ENCODE results near the gene SLC34A3.

Gene SLC34A3

DNA sequence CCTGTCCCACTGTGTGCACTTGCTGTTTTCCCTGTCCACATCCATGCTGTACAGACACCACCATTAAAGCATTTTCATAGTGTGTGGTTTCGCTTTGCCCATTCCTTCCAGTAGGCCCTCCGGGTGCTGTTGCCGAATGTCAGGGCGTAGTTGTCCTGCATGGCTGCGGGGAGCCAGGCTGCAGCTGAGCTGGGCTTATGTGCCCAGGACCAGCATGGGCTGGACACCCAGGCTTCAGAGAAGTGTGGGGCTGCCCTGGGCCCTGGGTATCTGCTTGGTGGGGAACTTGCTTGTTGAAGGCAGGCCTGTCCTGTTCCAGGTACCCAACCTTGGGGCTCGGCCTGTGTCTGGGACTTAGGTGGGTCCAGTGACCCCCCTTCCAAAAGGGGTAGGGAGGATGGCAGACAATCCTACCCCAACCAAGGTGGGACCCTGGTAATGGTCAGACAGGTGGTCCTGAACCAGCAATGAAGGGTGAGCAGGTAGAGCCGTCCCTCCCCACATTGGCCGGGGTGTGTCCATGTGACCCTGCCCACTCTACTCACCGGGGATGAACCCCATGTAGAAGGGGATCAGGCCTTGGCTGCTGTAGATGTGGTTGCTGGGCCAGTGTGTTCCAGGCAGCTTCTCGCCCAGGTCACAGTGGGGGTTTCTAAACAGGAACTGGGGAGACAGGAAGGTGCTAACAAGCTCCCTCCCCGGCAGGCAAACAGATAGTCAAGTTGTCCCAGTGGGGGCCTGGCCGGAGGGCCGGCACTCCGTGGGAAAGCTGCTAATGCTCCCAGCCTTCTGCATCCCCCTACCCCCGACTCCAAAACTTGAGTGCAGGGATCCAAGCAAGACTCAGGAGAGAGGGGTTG, 13.2 kb downstream of the SLC34A3 start:
- DNase-seq, result no peak

DNA sequence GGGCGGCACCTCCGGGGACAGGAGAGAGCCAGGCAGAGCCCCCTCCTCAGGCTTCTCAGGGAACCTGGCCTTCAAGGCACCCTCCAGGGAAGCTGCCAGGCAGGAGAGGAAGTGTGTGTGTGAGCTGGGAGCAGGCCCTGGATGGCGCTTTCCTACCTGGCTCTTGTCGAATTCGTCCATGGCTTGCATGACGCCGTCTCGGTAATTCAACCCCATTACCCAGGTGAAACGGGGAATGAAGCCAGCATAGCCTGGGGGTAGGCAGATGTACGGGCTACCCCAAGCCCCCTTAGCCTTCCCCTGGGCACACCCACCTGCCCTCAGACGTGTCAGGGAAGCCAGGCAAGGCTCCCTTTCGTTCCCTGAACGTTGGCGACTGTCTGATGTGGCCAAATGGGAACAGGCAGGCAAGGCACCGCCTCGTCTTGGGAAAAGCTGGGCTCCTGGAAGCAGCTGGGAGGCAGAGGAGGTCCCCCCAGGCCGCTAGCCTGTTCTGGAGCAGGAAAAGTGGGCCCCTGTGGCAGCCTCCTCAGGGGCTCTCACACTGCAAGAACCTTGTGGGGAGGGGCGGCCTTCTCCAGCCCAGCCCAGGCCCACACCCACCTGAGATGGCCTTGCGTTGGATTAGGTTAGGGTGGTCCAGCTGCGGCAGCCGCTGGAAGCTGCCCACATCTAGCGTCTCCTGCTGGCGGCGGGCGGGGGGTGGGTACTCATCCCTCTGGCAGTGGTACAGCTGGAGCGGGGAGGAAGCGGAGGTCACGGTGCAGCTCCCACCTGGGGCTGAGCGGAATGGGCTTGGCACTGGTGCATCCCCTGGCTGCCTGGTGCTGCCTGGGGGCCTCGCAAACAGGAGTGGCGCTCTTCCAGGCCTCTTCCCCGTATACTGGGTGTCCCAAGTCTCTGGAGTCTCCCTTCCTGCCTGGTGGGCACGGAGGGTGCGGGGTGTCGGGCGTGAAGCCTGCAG, 14.1 kb downstream of the SLC34A3 start:
- peak; percentile 73 for DNase-seq

DNA sequence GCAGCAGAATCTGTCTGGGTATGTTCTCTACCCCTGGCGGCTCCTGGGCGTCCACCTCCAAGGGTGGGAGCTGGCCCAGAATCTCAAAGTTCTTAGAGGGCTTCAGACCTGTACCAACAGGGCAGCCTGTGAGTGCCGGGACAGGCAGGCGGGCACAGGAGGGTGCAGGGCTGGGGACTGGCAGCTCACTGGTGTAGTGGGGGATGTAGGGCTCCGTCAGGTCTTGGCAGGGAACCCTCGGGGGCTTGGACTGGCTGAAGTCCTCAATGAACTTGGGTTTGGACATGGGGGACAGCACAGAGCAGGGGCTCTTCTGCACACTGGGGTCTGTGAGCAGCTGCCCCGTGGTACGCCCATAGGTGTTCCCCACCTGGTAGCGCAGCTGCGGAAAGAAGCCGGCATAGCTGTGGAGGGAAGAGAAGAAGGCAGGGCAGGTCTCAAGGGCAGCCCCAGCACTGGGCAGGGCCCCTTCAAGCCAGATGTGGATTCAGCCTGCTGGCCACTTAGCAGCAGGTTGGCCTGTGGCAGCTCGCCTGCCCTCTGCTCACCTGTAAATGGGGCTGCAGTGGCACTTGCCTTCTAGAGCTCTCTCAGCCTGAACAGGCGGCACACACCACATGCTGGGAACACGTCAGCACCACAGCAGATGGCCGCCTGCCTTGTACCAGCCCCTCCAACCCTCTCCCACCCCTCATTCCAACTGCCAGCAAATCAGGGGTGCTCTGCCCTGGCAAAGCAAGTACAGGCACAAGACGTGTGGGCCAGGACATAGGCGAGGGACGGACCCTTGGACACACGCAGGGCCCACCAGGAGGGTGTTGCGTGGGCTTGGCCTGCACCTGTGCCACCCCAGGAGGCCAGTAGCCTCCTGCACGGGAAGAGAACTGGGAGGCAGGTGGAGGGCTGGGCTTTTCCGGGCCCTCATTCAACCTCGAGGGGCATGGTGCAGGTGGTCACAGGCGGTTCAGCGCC, 15.0 kb downstream of the SLC34A3 start:
- peak; percentile 94 for DNase-seq

DNA sequence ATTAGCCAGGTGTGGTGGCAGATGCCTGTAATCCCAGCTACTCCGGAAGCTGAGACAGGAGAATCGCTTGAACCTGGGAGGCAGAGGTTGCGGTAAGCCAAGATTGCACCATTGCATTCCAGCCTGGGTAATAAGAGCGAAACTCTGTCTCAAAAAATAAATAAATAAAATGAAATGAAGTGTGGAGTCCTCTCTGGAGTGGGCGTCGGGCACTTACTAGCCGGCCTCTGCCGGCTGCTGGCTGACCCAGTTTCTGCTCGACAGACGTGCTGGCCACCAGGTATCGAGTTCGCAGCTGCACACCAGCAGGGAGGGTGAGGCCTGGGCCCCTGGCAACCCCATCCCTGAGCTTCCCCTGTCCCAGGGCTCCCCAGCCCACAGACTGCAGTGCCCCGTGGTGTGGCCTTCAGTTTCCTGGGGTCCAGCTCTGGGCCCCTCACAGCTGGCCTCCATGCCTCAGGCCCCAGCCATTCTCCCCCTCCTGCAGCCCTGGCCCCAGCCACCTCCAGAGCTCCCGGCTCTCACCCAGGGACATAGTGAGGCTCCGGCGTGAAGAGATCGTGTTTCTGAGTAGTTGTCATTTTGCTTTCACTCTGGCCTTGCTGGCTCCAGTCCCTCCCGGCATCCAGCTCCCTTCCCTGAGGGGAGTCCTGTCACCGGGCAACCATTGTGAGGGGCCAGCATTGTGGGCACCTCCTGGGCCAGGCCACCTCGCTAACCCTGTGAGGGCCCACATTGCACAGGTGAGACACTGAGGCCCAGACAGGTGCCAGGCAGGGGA, 16.6 kb downstream of the SLC34A3 start:
- no peak for DNase-seq

DNA sequence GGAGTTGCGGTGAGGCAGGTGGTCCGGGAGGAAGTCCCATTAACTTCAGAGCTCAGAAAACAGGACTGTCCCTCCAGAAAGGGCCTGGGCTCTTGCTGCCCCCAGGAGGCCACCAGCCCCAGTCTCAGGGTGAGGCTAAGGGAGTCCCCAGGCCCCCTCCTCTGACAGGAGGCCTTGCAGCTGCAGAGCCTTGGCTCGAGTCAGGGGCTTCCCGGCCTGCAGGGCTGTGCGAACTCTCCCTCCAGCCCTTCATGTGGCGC, 17.1 kb downstream of the SLC34A3 start:
- DNase-seq, result no peak

DNA sequence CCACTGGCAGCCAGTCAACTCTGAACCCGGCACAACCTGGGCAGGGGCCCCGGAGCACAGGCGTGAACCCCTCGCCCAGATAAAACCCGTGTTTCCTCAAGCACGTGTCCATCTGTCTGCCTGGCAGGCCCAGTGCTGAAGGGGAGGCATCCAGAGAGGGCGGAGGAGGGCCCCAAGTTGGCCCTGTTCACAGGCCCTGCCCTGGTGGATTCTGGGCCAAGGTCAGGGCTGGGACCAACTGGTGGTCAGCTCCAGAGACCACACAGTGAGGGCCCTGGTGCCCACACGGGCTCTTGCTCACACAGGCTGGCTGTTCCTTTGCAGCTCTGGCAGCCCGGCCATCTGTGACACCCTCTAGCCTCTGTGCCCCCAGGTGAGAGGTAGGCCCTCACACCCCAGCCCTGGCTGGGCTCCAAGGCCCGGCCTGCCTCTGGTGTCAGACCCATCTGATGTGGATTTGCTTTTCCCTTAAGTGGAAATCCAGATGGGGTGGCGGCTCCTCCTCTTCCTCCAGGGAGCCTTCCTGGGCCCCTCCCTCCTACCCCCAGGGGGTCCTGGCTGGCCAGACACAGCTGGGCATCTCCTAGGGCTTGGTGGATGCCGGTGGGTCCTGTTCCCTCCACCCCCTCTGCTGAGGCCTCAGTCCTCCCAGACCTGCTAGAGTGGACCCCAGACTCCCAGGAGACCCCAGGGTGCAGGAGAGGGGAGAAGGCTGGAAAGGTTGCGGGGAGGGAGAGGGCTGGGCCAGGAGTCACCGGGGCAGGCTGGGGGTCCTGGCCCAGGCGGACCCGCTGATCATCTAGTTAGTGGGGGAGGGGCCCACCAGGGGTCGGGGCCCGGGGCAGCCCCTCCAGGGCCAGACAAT, 19.9 kb downstream of the SLC34A3 start:
- peak; percentile 28 for DNase-seq

DNA sequence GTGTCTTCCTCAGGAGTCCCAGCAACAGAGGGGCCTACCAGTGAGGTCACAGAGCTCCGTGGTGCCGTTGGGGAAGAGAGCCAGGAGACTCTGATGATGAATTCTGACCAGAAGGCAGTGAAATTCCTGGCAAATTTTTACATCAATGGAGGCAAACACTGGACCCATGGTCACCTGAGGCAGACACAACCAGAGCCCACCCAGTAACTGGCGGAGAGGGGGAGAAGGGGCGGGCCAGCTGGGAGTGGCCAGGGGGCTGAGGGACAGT, 20.4 kb downstream of the SLC34A3 start, which contains the start of gene STPG3:
Gene STPG3 (plus strand): TSS at position 93 of the 268 bp plus-strand sequence. CDS start 1 bp downstream, at position 94.
- DNase-seq, result no peak

DNA sequence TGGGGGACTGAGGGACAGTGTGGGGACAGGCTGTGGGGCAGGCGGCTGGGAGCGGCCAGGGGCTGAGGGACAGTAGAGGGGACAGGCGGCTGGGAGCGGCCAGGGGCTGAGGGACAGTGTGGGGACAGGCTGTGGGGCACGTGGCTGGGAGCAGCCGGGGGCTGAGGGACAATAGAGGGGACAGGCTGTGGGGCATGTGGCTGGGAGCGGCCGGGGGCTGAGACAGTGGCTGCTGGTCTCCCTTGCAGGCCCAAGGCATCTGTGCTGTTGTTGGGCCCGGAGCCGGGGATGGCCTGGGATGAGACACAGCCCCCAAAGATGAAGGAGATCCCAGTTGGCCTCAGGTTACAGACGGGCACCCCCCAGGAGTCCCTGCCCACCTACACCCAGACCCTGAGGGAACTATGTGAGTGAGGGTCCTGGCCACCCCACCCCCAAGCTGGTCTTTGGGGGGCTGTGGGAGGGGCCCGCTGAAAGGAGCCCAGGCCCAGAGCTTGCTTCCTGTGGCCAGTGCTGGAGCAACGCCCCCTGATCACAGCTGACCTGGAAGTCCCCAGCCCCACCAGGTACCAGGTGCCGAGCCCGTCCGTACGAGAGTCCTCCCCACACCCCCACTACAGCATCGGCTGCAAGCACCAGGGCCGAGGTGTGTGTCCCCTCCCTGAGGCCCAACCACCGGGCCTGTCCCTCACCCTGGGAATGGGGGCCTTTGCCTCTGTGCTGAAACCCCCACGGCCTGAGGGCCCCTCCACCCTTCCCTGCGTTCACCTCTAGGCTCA, 21.0 kb downstream of the SLC34A3 start:
- no peak for DNase-seq

DNA sequence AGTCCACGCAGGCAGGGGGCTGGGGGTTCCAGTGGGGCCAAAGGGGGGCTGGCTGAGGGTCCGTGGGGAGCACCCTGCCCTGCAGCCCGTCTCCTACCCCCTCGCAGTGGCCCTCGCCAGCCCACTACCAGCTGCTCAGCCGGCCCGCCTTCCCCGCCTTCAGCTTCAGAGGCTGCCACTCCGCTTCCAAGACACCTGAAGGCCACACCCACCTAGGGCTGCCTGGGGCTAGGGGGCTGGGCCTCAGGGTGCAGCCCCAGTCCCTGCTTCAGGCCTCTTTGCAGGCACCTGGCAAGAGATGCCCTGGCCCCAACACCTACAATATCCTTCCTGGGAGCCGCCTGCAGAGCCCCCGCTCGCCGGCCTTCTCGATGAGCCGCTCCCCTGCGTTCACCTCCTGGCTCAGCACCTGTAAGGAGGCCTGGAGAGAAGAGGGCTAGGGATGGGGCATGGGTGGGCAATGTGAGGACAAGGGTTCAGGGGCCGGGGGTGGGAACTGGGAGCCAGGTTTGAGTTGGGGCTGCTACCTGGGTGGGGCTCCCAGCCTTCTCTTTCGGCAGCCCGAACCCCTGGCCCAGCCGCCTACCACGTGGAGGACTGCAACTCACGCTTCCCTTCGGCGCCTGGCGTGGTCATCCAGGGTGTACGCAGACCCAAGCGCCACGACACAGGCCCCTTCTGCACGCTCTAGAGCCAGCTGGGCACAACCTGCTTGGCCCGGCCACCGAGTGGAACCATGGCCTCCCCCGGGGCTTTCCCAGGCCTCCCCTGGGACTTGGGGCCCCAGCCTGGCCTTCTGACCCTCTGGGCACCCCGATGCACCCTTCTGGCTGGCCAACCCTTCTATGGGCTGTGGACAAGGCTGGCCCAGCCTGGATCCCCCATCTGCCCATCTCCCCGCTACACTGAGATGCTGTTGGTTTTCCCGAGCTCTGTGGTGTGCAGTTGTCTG, 22.1 kb downstream of the SLC34A3 start:
- DNase-seq, result peak; percentile 42

DNA sequence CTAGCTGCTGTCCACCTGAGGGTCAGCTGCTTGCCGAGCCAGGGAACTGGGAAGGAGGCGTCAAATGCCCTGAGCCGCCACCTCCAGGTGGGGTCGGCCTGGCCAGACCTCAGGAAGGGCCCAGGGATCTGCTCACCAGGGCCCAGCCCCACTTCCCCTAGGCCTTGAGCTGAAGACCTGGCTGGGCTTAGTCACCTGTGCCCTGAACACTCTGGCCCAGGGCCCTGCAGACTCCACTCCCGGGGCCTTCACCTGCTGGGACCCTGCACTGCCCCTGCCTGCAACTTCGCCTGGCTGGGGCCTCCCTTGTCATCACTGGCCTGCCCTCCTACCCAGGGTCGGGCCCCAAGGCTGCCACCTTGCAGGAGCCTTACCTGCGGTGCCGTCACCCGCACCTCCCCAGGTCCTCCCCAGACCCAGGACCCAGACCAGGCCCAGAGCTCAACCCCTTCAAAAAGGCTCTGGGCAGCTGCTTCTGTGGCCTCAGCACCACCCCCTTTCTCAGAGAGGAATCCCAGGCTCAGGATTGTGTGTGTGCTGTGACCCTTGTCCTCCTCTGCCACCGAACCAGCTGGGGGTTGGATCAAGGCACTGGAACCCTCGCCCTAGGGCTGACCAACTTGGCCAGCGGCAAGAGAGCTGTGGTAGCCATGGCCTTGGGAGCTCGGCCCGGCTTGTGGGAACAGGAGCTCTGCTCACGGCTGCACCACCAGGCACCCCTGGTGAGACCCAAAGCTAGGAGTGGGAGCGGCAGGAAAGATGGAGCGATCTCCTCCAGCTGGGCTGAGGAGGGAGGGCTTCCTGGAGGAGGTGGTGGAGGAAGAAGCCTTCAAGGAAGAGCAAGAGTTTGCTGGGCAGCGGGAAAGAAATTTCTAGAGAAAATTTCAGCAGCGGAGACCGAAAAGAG, 23.3 kb downstream of the SLC34A3 start:
- no peak for DNase-seq

DNA sequence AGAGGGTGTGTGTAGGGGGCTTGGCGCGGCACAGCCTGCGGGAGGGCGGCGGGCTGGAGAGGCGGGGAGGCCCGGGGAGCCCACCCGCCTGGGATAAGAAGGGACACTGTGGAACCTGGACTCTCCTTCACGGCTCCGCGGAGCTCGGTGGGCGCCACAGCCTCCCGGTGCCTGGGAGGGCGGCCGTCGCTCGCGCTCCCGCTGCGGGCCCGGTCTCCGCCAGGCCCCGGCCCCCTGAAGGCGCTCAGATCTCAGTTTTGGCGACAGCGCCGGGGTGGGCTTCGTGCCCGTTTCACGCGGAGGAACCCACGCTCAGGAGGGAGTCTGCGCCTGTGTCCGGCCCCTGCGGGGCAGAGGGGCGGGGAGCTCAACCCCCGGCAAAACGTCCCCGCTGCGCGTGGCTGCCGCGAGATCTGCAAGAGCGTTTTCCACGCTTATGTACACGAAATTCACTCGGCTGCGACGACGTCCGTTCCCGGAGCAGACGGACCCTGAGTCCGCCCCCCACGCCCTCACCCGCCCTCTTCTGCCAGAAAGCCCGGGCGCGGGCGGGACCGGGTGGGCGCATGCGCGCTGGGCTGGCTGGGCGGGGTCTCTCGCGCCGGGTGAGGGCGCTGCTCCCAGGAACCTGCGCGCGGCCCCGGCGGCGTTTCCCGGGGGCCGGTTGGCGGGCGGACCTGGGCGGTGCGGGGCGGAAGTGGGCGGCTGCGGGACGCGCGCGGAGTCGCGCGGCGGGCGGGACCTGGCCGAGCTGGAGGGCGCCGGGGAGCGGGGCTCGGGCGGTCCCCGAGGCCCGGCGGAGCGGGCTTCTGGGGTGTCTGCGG, 24.1 kb downstream of the SLC34A3 start, which contains the start of gene NELFB:
Gene NELFB (plus strand): TSS at position 704 of the 824 bp plus-strand sequence.
- peak; percentile 85 for DNase-seq

DNA sequence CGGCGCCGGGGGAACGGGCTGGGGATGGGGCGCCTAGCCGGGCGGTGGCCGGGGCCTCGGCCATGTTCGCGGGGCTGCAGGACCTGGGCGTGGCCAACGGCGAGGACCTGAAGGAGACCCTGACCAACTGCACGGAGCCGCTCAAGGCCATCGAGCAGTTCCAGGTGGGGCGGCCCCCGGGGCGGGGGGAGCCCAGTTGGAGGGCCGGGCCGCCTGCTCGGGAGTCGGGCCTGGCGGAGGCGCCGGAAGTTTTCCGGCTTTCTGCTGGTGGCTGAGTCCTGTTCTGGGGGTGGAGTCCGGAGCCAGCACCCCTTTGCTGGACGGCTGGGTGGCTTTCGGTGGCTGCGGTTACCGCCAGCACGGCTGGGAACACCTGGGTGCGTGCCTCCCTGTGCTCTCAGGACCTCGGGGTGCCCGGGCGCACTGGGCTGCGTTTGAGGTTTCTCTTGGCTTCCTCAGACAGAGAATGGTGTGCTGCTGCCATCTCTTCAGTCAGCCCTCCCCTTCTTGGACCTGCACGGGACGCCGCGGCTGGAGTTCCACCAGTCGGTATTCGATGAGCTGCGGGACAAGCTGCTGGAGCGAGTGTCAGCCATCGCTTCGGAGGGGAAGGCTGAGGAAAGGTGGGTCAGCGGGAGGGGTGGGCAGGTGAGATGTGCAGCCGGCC, 24.9 kb downstream of the SLC34A3 start:
- no peak for DNase-seq

DNA sequence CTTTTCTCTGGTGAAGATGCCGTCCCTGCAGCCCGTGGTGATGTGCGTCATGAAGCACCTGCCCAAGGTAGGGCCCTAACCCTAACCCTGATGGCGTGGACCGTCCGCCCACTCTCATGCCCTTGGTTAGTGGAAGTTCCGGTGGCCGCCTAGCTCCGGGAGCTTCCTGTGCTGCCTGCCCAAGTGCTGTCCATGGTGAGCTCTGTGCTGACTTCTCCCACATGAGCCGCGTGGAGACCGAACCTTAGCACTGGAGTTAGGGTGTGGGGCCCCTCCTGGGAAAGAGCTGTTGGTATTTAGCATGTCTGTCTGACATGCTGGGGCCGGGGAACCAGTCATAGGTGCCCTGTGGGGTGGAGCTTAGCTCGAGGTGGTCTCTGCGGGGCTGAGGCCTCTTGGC, 25.7 kb downstream of the SLC34A3 start:
- no peak for DNase-seq

DNA sequence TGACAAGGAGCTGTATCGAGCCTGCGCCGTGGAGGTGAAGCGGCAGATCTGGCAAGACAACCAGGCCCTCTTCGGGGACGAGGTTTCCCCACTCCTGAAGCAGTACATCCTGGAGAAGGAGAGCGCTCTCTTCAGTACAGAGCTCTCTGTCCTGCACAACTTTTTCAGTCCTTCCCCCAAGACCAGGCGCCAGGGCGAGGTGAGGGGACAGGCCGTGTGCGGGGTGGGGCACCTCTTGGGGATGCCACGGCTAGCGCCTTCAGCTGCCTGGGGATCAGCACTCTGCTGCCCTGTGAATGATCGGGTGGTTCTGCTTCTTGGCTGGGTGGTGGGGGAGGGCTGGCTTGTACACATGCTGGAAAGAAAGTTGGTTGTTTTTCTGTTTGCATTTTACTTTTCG, 26.2 kb downstream of the SLC34A3 start:
- no peak for DNase-seq

DNA sequence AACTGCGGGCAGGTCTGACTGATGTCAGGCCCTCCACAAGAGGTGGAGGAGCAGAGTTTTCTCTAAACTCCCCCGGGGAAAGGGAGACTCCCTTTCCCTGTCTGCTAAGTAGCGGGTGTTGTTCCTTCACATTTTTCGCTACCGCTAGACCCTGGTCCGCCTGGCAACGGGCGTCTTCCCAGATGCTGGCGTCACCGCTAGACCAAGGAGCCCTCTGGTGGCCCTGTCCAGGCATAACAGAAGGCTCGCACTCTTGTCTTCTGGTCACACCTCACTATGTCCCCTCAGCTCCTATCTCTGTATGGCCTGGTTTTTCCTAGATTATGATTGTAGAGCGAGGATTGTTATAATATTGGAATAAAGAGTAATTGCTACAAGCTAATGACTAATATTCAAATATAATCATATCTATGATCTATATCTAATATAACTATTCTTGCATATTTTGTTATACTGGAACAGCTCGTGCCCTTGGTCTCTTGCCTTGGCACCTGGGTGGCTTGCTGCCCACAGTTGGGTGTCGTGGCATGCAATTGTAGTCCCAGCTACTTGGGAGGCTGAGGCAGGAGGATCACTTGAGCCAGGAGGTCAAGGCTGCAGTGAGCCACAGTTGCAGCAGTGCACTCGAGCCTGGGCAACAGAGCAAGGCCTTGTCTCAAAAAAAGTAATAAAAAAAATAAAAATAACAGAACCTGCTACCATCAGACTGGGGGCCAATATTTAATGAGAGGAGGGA, 31.6 kb downstream of the SLC34A3 start:
- peak; percentile 37 for DNase-seq

DNA sequence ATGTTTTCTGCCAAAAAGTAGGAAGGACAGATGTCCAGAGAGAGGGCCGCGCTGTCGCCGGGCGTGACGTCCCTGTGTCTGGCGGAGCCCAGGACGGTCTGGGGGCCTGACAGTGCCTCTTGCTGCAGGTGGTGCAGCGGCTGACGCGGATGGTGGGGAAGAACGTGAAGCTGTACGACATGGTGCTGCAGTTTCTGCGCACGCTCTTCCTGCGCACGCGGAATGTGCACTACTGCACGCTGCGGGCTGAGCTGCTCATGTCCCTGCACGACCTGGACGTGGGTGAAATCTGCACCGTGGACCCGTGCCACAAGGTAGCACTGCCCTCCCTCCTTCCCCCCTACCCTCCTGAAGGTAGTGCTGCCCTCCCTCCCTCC, 32.2 kb downstream of the SLC34A3 start:
- no peak for DNase-seq
